Measurements from ENCODE around the gene SPRYD7. TPM values are rescaled to one million over a fixed set of nuclear protein-coding genes. Genes with fewer than 3 reads are reported as not detected.
"Not testable (repeated sequence)": the region's sequence is repeated elsewhere in the genome, so short reads cannot be mapped to it uniquely, and the experiment has no call there.

The SPRYD7 gene
- total RNA-seq, 1 donor from 2014 or later = 4.5 TPM

- no peak for DNase-seq
Measured at GRCh38 chr13:49932868-49933267, 3.3 kb downstream of the SPRYD7 start.

- no peak for DNase-seq
Measured at GRCh38 chr13:49932066-49932465, 4.1 kb downstream of the SPRYD7 start.

- DNase-seq = no peak
Measured at GRCh38 chr13:49927755-49928154, 8.4 kb downstream of the SPRYD7 start.

GRCh38 chr13:49925881-49926418 lies 10.2 kb downstream of the SPRYD7 start:
- DNase-seq = no peak

GRCh38 chr13:49922301-49922700 lies 13.8 kb downstream of the SPRYD7 start:
- DNase-seq = no peak

GRCh38 chr13:49920969-49921368 lies 15.2 kb downstream of the SPRYD7 start:
- DNase-seq = not testable (repeated sequence)

- DNase-seq = not testable (repeated sequence)
Measured at GRCh38 chr13:49918106-49918505, 18.0 kb downstream of the SPRYD7 start.

GRCh38 chr13:49914947-49915346 lies 21.2 kb downstream of the SPRYD7 start:
- DNase-seq = no peak

GRCh38 chr13:49908637-49909036 lies 27.5 kb downstream of the SPRYD7 start:
- DNase-seq = no peak

GRCh38 chr13:49904729-49905456 lies 31.2 kb downstream of the SPRYD7 start:
- DNase-seq = no peak

- no peak for DNase-seq
Measured at GRCh38 chr13:49898792-49899191, 37.3 kb downstream of the SPRYD7 start.

GRCh38 chr13:49897713-49898112 lies 38.4 kb downstream of the SPRYD7 start:
- DNase-seq = no peak

- no peak for DNase-seq
Measured at GRCh38 chr13:49895826-49896225, 40.3 kb downstream of the SPRYD7 start.

- no peak for DNase-seq
Measured at GRCh38 chr13:49893591-49893990, 42.5 kb downstream of the SPRYD7 start.

GRCh38 chr13:49890376-49890775 lies 45.8 kb downstream of the SPRYD7 start:
- DNase-seq = no peak

GRCh38 chr13:49878682-49879081 lies 57.5 kb downstream of the SPRYD7 start:
- DNase-seq = no peak

- DNase-seq = no peak
Measured at GRCh38 chr13:49877629-49878218, 58.4 kb downstream of the SPRYD7 start.

- DNase-seq = no peak
Measured at GRCh38 chr13:49874430-49874829, 61.7 kb downstream of the SPRYD7 start.

- DNase-seq = no peak
Measured at GRCh38 chr13:49869519-49869918, 66.6 kb downstream of the SPRYD7 start.

- no peak for DNase-seq
Measured at GRCh38 chr13:49867834-49868233, 68.3 kb downstream of the SPRYD7 start.

GRCh38 chr13:49865218-49865617 lies 70.9 kb downstream of the SPRYD7 start:
- no peak for DNase-seq

GRCh38 chr13:49864509-49864908 lies 71.6 kb downstream of the SPRYD7 start:
- DNase-seq = no peak

Data from skin of body (tissue), 2 donors.